ENCODE measurements around the gene MAST2.
"Not testable (repeated sequence)": the region's sequence is repeated elsewhere in the genome, so short reads cannot be mapped to it uniquely, and the experiment has no call there.

DNA sequence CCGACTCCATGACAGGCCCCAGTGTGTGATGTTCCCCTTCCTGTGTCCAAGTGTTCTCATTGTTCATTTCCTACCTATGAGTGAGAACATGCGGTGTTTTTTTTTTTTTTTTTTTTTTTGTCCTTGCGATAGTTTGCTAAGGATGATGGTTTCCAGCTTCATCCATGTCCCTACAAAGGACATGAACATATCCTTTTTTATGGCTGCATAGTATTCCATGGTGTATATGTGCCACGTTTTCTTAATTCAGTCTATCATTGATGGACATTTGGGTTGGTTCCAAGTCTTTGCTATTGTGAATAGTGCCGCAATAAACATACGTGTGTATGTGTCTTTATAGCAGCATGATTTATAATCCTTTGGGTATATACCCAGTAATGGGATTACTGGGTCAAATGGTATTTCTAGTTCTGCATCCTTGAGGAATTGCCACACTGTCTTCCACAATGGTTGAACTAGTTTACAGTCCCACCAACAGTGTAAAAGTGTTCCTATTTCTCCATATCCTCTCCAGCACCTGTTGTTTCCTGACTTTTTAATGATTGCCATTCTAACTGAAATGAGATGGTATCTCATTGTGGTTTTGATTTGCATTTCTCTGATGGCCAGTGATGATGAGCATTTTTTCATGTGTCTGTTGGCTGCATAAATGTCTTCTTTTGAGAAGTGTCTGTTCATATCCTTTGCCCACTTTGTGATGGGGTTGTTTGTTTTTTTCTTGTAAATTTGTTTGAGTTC, 54.5 kb downstream of the MAST2 start:
- TF ChIP-seq, protein P1, sequence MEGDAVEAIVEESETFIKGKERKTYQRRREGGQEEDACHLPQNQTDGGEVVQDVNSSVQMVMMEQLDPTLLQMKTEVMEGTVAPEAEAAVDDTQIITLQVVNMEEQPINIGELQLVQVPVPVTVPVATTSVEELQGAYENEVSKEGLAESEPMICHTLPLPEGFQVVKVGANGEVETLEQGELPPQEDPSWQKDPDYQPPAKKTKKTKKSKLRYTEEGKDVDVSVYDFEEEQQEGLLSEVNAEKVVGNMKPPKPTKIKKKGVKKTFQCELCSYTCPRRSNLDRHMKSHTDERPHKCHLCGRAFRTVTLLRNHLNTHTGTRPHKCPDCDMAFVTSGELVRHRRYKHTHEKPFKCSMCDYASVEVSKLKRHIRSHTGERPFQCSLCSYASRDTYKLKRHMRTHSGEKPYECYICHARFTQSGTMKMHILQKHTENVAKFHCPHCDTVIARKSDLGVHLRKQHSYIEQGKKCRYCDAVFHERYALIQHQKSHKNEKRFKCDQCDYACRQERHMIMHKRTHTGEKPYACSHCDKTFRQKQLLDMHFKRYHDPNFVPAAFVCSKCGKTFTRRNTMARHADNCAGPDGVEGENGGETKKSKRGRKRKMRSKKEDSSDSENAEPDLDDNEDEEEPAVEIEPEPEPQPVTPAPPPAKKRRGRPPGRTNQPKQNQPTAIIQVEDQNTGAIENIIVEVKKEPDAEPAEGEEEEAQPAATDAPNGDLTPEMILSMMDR (IDR thresholded peaks at IDR 0.05), result not testable (repeated sequence)
- not testable (repeated sequence) for TF ChIP-seq POLR2A (IDR thresholded peaks at IDR 0.05)
